ENCODE data around the gene MYH8.

- TF ChIP-seq, protein P1, sequence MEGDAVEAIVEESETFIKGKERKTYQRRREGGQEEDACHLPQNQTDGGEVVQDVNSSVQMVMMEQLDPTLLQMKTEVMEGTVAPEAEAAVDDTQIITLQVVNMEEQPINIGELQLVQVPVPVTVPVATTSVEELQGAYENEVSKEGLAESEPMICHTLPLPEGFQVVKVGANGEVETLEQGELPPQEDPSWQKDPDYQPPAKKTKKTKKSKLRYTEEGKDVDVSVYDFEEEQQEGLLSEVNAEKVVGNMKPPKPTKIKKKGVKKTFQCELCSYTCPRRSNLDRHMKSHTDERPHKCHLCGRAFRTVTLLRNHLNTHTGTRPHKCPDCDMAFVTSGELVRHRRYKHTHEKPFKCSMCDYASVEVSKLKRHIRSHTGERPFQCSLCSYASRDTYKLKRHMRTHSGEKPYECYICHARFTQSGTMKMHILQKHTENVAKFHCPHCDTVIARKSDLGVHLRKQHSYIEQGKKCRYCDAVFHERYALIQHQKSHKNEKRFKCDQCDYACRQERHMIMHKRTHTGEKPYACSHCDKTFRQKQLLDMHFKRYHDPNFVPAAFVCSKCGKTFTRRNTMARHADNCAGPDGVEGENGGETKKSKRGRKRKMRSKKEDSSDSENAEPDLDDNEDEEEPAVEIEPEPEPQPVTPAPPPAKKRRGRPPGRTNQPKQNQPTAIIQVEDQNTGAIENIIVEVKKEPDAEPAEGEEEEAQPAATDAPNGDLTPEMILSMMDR (conservative IDR thresholded peaks at IDR 0.05 in 1 of 2, IDR thresholded peaks at IDR 0.05 in 1 of 2; ENCODE audit: low read depth in 1 of 2, low read length in 2 of 2): no peak
- no peak for TF ChIP-seq EZH2 (IDR thresholded peaks at IDR 0.05; ENCODE audit: low read length, missing control alignments)
Observed at GRCh38 chr17:10415161-10415560, 6.6 kb downstream of the MYH8 start.

Measured in fibroblast of lung (primary cell).